Activated T-helper 1 cell treated with Interleukin-2 at 50 U/mL for 16 hours (primary cell): ENCODE data around the gene DHX9.

Source experiments
- DNase-seq: peaks from one replicate; pipeline ENCODE4 v3.0.0-alpha.2; 2020; ENCODE audit warnings: low read depth

DHX9 gene

DNA sequence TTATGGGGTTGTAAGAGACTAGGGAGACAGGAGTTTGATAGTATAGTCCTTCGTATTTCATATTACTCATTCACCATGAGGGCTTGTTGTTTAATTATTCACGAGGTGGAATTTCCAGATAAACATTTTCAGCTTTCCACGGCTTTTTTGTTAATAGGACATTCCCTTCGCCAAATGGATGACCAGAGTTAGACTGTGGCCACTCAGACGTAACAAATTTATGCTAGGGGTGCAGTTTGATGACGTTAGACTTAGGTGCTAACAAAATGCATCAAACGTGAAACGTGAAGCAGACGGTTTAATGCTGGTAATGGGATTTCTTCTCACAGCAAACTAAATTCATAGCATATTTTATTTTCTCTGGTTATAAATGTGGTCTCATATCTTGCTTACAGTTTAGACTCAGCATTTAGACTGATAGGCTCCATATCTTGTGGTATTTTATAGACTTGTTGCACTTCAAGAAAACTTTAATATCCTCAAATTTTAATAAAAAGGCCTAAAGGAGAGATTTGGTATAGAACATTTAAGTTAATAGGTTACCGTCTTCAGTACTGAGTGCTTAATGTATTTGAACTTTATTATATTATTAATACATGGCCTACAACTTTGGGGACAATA lies 2.3 kb downstream of the DHX9 start:
- no peak for DNase-seq

DNA sequence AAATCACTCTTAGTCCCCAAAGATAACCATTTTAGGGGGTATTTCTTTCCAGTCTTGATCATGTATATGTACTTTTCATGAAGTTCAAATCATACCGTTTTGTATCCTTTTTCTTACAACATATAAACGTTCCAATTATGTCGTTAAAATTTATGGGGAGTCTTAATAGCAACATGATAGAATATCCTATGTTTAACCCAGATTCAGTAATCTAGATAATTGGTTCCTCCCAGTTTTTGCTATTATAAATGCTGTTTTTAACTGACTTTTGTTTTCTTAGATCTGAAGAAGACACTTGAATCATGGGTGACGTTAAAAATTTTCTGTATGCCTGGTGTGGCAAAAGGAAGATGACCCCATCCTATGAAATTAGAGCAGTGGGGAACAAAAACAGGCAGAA lies 3.1 kb downstream of the DHX9 start:
- no peak for DNase-seq

DNA sequence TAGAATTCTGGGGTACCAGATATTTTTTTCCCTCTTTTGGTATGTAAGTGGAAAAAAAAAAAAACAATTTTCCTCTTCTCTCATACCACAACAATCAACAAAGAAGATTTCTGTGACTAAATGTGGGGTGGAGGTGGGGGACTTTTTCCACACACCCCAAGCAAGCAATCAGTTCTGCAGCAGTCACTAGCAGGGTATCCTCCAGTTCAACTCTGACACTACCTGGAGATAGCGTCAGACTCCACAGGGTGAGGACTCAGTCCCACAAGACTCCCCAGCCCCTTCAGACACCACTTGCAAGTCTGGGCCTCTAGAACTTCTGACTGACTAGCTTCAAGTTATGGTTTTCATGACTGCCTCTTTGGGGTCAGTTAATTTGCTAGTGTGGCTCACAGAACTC lies 6.2 kb downstream of the DHX9 start:
- DNase-seq, result no peak

DNA sequence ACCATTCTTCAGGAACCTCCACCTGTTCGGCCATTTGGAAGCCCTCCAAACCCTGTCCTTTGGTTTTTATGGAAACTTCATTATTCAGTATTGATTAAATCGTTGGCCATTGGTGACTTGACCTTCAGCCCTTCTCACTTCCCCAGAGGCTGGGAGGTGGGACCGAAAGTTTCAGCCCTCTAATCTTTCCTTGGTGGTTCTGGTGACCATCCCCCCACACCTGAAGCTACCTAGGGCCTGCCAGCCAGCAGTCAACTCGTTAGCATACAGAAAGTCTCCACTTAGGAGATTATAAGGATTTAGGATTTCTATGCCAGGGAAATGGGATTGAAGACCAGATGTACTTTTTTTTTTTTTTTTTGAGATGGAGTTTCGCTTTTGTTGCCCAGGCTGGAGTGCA lies 6.7 kb downstream of the DHX9 start:
- no peak for DNase-seq

DNA sequence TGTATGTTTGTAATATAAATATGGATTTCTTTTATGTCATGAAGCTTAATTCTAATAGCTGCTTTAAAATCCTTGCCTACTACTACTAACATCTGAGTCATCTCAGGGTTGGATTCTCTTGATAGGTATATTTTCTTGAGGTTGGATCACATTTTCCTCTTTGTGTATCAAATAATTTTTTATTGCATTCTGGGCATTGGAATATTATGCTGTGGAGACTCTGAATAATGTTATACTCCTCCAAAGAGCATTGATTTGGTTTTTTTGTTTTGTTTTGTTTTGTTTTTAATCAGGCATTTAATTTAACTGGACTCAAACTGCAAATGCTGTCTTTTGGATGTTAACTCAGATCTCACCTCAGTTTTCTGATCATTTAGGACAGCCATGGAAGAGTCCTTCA lies 8.0 kb downstream of the DHX9 start:
- no peak for DNase-seq

DNA sequence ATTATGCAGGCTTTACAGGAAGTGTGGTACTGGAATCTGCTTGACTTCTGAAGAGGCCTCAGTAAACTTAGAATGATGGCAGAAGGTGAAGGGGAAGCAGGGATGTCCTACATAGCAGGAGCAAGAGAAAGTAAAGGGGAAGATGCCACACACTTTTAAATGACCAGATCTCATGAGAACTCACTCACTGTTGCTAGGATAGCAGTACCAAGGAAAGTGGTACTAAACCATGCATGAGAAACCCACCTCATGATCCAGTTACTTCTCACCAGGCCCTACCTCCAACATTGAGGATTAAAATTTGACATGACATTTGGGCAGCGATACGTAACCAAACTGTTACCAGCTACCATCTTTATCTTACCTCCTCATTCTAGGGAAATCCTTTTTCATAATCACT lies 9.6 kb downstream of the DHX9 start:
- no peak for DNase-seq

DNA sequence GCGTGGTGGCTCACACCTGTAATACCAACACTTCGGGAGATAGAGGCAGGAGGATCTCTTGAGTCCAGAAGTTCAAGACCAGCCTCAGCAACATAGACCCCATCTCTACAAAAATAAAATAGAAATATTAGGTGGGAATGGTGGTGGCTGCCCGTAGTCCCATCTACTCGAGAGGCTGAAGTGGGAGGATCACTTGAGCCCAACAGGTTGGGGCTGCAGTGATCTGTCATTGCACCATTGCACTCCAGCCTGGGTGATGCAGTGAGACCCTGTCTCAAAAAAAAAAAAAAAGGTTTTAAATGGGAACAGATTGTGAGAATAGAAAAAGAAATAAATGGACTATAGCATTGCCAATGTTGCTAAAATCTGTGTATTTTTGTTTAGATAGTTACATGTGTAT lies 11.2 kb downstream of the DHX9 start:
- no peak for DNase-seq

DNA sequence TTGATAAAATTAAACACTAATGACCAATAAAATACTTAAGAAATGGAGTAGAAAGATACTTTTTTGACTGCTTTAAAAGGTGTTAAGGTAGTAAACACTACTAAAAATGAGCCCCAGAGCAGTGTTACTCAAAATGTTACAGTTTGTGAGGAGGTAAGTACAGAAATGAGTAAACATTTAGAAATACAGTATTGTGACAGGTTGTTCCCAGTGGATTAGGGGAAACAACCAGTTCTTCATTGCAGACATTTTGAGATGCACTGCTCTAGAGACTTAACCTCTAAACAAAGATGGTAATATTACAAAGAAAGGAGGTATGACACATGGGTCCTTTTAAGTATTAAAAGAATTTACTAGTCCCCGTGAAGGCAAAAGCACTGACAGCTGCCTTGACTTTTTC lies 12.7 kb downstream of the DHX9 start:
- no peak for DNase-seq

DNA sequence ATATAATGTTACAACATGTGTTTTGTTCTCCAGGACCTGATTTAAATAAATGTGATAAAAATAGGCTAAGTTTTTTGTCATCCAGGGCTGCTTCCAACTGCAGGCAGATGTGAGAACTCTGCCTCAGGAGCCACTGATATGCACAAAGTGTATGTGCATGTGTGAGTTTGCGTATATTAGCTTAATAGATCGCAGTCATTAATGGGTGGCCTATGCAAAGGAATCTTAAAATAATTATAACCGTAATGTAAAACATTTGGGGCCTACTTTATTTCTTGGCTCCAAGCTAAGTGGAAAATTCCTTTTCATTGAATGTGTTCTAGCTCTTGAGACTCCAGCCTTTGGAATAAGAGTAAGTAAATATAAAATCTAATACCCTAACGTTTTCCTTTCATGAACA lies 16.8 kb downstream of the DHX9 start:
- DNase-seq, result no peak

DNA sequence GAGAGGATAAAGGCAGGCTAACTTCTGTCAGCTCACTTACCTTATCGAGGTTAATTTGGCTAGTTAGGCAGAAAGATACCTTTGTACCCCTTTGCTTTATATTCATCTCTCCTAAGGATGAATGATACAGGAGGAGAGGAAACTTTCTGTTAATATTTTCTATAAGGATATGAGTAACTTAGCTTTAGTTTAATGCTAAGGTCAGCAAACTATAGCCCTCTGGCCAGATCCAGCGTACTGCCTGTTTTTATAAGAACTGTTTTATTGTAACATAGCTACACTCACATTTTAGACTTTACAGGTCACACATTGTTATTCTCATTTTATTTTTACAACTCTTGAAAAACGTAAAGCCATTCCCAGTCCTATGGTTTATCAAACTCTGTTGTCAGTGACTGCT lies 18.1 kb downstream of the DHX9 start:
- no peak for DNase-seq

DNA sequence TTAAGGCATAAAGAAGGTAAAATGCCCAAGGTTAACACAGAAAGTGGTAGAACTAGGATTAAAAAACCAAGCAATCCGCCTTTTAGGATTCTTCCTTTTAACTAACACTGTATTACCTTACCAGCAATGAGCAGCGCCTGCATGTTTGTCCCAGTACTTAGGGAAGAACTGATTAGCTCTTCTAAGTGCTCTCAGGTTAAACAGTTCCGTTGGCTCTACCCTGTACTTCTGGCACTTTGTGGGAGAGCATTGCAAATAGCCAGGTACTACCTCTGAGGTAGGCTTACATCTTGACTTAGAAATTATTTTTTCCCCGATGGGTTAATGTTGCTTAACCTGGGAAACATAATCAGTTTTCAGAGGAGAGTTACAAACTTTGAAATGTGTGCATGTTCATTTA lies 21.5 kb downstream of the DHX9 start:
- DNase-seq, result no peak

DNA sequence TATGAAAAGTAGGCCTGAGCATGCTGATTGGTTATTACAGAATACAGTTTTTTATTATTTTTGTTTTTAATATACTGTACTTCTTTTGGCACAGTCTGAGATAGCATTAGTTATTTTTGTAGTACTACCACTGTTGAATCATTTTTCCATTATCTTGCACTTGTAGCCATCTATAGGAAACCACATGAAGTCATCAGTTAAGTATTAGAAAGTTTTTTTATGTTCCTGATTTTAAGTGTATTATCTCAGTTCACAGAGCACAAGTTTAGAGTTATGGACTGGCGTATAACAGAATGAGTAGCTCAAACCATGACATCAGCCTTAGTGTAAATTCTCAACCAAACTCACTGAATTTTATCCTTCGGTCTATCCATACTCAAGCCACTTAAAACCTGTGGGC lies 22.8 kb downstream of the DHX9 start:
- DNase-seq, result no peak

DNA sequence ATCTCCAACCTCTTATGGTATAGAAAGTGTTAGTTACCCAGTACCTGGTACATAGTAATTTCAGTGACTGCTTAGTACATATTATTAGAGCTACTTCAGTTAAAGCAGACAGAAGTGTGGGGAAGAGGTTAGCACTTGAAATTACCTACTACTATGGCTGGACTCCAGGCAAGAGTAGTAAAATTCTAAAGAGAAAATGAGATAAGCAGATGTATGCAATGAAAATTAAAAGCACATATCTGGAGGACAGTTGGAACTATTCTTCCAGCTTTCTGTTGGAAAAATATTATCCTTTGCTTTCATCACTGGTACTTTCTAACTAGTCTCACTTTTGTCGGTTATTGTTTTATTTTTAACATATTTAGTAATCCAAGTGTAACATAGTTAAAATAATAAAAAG lies 23.7 kb downstream of the DHX9 start:
- no peak for DNase-seq

DNA sequence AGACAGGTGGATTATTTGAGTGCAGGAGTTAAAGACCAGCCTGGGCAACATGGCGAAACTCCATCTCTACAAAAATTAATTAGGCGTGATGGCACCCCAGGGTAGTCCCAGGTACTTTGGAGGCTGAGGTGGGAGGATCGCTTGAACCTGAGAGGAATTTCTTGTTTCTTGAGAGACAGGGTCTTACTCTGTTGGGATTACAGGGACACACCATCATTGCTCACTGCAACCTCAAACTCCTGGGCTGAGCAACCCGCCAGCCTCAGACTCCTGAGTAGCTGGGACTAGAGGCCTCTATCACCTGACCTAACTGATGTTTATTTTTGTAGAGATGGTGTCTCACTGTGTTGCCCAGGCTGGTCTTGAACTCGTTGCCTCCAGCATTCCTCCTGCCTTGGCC lies 24.8 kb downstream of the DHX9 start:
- DNase-seq, result no peak

DNA sequence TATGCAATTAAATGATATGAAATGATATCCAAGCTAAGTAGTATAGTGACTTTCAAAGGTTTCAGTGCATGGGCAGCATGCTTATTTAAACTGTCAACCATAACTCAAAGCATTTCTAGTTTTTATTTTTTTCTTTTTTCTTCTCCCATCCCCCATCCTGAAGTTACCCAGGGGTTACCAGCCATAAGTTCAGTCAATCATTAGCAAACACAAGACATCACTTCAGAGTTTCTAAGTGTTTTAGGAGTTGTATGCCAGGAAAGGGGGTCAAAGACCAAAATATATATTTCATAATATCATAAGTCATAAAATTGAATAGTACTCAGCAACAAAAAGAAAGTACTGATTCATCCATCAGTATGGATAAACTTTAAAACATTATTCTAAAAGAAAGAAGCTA lies 28.7 kb downstream of the DHX9 start:
- DNase-seq, result no peak

DNA sequence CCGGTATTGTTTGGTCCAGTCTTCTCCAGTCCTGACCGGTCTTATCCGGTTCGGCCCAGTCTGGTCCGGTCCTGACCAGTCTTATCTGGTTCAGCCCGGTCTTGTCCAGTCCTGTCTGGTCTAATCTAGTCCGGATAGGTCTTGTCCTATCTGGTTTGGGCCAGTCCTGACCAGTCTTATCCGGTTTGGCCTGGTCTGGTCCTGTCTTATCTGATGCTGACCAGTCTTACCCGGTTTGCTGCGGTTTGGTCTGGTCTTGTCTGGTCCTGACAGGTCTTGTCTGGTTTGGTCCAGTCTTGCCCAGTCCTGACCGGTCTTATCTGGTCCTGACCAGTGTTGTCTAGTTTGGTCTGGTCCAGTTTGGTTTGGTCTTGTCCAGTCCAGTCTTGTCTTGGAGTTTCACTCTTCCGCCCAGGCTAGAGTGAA lies 30.1 kb downstream of the DHX9 start:
- DNase-seq, result no peak

DNA sequence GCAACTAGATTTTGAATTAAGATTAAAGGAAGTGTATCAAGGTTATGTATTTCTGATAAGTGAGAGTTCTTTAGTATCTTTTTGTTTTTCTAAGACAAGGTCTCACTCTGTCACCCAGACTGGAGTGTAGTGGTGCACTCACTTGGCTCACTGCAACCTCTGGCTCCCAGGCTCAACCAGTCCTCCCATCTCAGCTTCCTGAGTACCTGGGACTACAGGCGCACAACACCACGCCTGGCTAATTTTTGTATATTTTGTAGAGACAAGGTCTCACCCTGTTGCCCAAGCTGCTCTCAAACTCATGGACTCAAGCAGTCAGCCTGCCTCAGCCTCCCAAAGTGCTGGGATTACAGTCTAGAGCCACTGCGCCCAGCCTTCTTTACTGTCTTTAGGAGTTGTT lies 33.7 kb downstream of the DHX9 start:
- DNase-seq, result no peak

DNA sequence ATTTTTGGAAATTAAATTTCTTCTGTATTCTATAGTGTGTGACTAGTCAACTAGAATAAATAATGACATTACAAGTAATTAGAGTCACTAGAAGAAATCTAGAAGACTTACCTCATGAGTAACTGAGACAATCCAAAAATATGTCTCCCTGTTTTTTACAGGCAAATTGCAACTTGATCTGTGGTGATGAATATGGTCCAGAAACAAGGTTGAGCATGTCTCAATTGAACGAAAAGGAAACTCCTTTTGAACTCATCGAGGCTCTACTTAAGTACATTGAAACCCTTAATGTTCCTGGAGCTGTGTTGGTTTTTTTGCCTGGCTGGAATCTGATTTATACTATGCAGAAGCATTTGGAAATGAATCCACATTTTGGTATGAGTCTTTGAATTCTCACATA lies 36.7 kb downstream of the DHX9 start:
- DNase-seq, result no peak

DNA sequence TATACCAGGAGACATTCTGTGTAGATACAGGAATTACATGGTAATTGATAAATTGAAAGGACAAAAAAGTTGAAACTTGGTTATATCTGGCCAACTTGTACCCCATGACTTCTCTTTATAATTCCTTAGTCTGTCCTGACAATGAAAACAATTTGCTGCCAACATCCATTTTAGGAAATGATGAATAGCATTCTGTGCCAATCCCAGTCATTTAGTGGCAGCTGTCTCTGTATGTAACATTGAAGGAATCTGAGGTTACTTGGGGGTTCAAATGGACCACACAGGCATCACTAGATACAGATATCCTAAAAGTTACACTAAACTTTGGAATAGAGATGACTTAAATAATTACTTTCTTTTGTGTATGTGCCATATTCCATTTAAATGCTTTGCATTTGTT lies 38.2 kb downstream of the DHX9 start:
- no peak for DNase-seq

DNA sequence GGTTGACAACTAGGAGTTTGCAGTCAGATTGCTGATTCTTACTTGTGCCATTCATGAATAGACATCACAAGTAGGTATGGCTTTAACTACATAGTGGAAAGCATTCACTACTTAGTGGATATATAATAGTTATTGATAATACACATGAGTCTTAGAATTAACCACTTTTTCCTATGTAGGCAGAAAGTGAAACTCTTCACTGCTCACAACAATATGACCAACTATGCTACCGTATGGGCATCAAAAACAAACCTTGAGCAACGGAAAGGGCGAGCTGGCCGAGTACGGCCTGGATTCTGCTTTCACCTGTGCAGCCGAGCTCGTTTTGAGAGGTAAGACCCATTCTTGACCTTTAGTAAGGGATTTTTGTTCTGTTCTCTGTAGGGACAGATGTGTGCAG lies 38.7 kb downstream of the DHX9 start:
- no peak for DNase-seq

DNA sequence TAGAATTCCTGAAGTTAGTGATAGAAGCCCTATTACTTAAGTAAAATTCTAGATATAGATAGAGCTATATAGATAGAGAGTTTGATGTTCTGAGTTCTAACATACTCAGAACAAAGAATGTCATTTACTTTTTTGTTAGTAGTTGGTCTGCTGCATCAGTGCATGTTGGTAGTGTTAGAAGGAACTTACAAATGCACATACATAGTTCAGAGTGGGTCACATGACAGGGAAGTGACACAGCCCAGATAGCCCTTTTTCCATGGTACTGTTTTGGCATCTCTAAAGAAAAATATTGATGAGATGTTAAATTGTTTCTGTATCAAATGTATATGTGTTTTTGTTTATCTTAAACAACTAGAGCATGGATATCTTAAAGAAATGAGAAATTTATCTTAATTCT lies 45.7 kb downstream of the DHX9 start:
- DNase-seq, result no peak

DNA sequence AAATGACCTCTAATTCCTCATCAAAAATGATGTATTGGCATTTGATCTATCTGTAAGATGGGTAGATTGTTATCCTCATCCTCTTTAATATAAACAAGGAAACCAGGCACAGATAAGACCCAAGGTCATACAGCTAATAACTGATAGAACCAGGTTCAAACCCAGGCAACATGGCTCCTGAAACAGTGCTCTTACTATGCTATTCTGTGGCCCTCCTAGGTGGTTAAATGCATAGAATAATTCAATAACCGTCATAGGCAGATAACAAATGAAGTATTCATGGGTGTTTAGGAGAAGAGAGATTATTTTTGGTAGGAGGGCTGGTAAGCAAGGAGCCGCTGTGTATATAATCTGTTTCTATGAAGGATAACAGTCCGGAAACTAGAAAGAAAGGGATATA lies 46.4 kb downstream of the DHX9 start:
- no peak for DNase-seq

DNA sequence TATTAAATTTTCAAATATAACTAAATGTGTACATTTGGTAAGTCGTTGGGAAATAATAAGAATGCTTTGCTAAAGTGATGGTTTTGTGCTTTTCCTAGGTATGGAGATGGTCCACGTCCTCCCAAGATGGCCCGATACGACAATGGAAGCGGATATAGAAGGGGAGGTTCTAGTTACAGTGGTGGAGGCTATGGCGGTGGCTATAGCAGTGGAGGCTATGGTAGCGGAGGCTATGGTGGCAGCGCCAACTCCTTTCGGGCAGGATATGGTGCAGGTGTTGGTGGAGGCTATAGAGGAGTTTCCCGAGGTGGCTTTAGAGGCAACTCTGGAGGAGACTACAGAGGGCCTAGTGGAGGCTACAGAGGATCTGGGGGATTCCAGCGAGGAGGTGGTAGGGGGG lies 47.8 kb downstream of the DHX9 start:
- no peak for DNase-seq

DNA sequence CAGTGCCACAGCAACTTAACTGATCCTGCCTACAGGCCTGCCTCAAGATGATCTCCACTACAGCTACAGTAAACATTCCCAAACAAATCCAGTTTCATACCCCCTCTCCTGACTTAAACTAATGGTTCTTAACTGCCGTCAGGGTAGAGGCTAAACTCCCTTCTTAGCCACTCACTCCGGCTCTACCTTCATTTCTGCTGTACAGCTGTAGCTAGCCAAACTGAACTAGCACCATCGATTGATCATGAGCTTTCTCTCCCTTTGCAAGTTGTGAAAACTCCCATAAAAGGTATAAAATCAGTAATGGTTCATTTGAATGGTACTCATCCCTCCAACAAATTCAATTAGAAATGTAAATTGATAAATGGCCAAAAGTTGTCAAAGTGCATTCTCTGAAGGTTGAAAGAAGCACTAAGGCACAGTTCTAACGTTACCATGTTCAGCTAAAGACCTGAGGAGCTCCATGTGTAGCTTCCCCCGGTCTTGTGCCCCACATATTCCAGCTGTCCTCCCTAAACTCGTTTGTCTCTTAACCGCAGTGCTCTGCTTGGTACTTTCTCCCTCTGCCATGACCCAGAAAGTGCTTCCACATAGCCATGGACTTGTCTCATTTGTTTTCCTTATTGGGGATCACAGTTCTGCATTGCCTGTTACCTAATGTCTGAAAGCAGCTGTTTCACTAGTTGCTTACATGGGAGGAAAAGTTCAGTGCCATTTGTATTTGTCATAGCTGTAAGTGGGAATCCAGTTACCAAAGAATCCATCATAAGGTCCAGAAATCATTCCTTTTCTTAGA lies 49.8 kb downstream of the DHX9 start:
- no peak for DNase-seq
